ENCODE measurements around the gene CAMSAP3.
A peak's percentile ranks its signal among the peaks of the same experiment; 100 is the strongest.

Gene CAMSAP3

GRCh38 chr19:7648265-7649014 is 52.8 kb downstream of the CAMSAP3 start:
- H3K4me3 ChIP-seq (ENCODE audit: low read depth, low read length) = no peak overlapping the region
- TF ChIP-seq, protein P1, sequence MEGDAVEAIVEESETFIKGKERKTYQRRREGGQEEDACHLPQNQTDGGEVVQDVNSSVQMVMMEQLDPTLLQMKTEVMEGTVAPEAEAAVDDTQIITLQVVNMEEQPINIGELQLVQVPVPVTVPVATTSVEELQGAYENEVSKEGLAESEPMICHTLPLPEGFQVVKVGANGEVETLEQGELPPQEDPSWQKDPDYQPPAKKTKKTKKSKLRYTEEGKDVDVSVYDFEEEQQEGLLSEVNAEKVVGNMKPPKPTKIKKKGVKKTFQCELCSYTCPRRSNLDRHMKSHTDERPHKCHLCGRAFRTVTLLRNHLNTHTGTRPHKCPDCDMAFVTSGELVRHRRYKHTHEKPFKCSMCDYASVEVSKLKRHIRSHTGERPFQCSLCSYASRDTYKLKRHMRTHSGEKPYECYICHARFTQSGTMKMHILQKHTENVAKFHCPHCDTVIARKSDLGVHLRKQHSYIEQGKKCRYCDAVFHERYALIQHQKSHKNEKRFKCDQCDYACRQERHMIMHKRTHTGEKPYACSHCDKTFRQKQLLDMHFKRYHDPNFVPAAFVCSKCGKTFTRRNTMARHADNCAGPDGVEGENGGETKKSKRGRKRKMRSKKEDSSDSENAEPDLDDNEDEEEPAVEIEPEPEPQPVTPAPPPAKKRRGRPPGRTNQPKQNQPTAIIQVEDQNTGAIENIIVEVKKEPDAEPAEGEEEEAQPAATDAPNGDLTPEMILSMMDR (IDR thresholded peaks at IDR 0.05; ENCODE audit: insufficient read depth, low read depth, low read length, missing control alignments) = no peak
- peak; percentile 73 for DNase-seq (ENCODE audit: low read depth)

DNA sequence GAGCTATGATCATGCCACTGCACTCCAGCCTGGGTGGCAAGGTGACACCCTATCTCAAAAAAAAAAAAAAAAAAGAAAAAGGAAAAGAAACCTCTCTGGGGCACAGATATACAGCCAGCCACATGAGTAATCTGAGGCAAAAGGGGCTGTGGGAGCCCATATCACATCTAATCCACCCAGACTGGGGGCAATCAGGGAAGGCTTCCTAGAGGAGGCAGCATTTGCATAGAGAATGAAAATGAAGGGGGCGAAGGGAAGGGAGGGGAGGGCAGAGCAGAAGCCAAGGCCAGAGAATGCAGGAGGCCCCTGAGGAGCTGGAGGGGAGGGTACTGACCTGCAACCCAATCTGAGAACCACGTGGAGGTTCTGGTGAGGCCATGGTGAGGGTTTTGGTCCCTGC is 54.5 kb downstream of the CAMSAP3 start:
- H3K4me3 ChIP-seq (ENCODE audit: low read depth, low read length) = no peak overlapping the region
- TF ChIP-seq, protein P1 (IDR thresholded peaks at IDR 0.05; ENCODE audit: insufficient read depth, low read depth, low read length, missing control alignments) = no peak
- DNase-seq (ENCODE audit: low read depth) = no peak

- DNase-seq (ENCODE audit: low read depth) = peak; percentile 89
- TF ChIP-seq, protein P1 (IDR thresholded peaks at IDR 0.05; ENCODE audit: insufficient read depth, low read depth, low read length, missing control alignments) = peak; percentile 93
- peak overlapping the region; percentile 28 for H3K4me3 ChIP-seq (ENCODE audit: low read depth, low read length)
These were observed 56.5 kb downstream of the CAMSAP3 start for GRCh38 chr19:7652061-7652641.

DNA sequence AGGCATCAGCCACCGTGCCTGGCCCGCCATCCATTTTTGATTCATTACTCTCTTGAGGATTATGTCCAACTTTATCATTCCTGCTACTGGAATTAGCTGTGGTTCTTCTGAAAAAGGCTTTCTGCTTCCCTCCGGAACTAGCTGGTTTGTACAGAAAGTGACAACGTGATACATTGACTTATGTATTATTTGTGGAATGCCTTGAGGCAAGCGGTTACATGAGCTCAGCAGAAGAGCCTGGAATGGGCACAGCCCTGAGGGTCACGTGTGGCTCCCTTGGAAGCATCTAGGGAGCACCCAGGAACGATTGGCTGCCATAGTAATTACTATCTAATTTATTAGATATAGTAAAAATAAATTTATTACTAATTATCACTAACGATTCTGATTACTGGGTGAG is 58.7 kb downstream of the CAMSAP3 start:
- TF ChIP-seq, protein P1 (IDR thresholded peaks at IDR 0.05; ENCODE audit: insufficient read depth, low read depth, low read length, missing control alignments) = no peak
- no peak overlapping the region for H3K4me3 ChIP-seq (ENCODE audit: low read depth, low read length)
- DNase-seq (ENCODE audit: low read depth) = no peak

DNA sequence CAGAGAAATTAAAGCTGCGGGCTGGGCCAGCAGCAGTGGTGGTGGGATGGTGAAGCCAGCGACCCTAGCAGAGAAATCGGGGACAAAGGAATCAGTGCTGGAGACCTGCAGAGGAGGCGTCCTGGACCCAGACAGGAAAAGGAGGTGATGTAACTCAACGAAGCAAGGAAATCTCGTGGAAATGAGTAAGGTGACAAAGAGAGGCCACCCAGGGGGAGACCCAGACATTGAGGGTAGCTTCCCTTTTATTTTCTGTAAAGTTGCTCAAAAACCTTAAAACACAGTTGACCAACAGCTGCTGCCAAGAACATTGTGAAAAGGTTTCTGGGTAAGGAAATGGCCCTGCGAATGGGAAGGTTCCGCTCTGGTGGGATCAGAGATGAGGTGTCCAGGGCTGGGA is 59.9 kb downstream of the CAMSAP3 start:
- DNase-seq (ENCODE audit: low read depth) = no peak
- TF ChIP-seq, protein P1 (IDR thresholded peaks at IDR 0.05; ENCODE audit: insufficient read depth, low read depth, low read length, missing control alignments) = no peak
- H3K4me3 ChIP-seq (ENCODE audit: low read depth, low read length) = no peak overlapping the region

DNA sequence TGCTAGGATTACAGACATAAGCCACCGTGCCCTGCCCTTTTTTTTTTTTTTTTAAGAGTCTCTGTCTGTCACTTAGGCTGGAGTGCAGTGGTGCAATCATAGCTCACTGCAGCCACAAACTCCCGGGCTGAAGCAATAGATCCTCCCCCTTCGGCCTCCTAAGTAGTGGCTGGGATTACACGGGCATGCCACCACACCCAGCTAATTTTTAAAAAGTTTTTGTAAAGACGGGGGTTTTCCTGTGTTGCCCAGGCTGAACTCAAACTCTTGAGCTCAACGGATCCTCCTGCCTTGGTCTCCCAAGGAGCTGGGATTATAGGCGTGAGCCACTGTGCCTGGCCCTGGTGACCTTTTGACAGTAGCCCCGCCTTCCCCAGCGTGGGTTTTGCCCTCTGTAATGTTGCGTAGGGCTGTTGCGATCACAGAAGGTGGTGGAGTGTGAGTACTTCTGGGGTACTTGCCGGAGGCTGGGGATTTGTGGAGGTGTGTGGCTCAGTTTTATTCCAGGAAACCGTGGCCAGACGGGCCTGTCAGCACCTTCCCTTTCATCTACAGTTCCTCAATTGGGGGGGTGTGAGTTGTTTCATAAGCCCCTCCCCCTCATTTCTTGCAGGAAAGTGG is 61.6 kb downstream of the CAMSAP3 start:
- H3K4me3 ChIP-seq (ENCODE audit: low read depth, low read length) = no peak overlapping the region
- DNase-seq (ENCODE audit: low read depth) = no peak
- TF ChIP-seq, protein P1 (IDR thresholded peaks at IDR 0.05; ENCODE audit: insufficient read depth, low read depth, low read length, missing control alignments) = no peak

Measured in GM12865 (cell line).